Measurements from ENCODE around the gene SLC49A4. TPM values are rescaled to one million over a fixed set of nuclear protein-coding genes. Genes with fewer than 3 reads are reported as not detected.

SLC49A4 gene
- total and polyA plus RNA-seq, 2 of the 8 experiments (the other 6 are each of a cell fraction or from before 2014, with no cell fraction given), result 9.5 to 10.2 TPM

DNA sequence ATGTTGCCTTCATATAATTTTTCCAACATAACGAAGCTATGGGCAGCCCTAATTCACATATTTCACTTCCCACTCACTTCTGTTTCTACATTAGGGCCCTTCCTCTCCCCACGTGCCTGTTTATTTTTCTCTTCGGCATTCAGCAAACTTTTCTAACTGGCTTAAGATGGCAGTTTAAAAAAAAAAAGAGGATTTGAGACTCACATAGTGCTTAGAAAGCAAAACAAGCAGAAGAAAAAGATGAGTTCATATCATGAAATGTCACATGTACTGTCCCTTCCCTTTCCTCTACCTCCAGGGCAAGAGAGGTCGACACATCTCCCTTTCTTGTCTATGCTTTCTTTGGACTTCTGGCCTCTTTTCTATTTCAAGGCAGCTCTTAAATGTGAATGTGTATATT is 30.6 kb downstream of the SLC49A4 start:
- no peak overlapping the region for H3K14ac ChIP-seq (ENCODE audit: insufficient read length)
- no peak overlapping the region for H4K8ac ChIP-seq (ENCODE audit: extremely low read depth, insufficient read depth, low read length)
- no peak overlapping the region for H3K4me2 ChIP-seq (ENCODE audit: insufficient read depth in 1 of 2, low read depth in 2 of 2, low read length in 2 of 2)
- H3K79me2 ChIP-seq (ENCODE audit: control insufficient read depth in 1 of 2, insufficient read depth in 2 of 2, low read length in 2 of 2), result no peaks in the 10 kb centered on the region
- no peak overlapping the region for H2AK5ac ChIP-seq (ENCODE audit: low read depth, low read length)
- H3K23me2 ChIP-seq (ENCODE audit: low read depth, low read length), result no peaks in the 10 kb centered on the region
- no peak overlapping the region for H4K91ac ChIP-seq (replicated peaks; ENCODE audit: insufficient read length, low read length)
- no peak overlapping the region for H3K23ac ChIP-seq (ENCODE audit: insufficient read length)
- FAIRE-seq (no peak), DNase-seq (ENCODE audit: low read depth in 1 of 2, low spot score in 2 of 2) (no peak)
- H4K5ac ChIP-seq (ENCODE audit: insufficient read length, low read depth, low read length), result no peak overlapping the region
- H3K4ac ChIP-seq (replicated peaks; ENCODE audit: insufficient read length, low read depth, low read length), result no peak overlapping the region
- H3K9me3 ChIP-seq (ENCODE audit: insufficient read depth in 2 of 2, low read depth in 1 of 2, low read length in 1 of 2), result no peaks in the 10 kb centered on the region
- H3K56ac ChIP-seq (replicated peaks; ENCODE audit: insufficient read length, low read depth, low read length), result no peak overlapping the region
- no peak overlapping the region for H2BK5ac ChIP-seq (ENCODE audit: low read depth, low read length)
- no peaks in the 10 kb centered on the region for H3K4me1 ChIP-seq (replicated peaks in 1 of 4; ENCODE audit: control insufficient read depth in 3 of 4, insufficient read depth in 4 of 4, low read length in 3 of 4)
- WGBS, 2 experiments (ENCODE audit: extremely low coverage in 1 of 2, insufficient coverage in 1 of 2, insufficient read length in 1 of 2, insufficient replicate concordance in 2 of 2, low coverage in 1 of 2, low lambda C conversion rate in 2 of 2, missing lambda C conversion rate in 1 of 2), result 82% methylated on average over 4 of the region's 4 CpGs; no CpG with 5 or more reads in 1 of the 2 experiments
- no peak overlapping the region for H2BK12ac ChIP-seq (ENCODE audit: low read depth, low read length)
- no peak overlapping the region for H2AFZ ChIP-seq (ENCODE audit: low read length)
- ChIA-PET POLR2A (ENCODE audit: partially characterized antibody) (interaction anchor here (0.6 kb wide), 1 partner anchor 75 kb away, joined by 3 read pairs; no protein-coding TSS in a partner anchor), CTCF (ENCODE audit: partially characterized antibody) (interaction anchor here (2.0 kb wide), 1 partner anchor 33 kb away, joined by 5 read pairs; no protein-coding TSS in a partner anchor)
- no peak overlapping the region for H3K4me3 ChIP-seq (ENCODE audit: extremely low read depth in 1 of 4, insufficient read depth in 2 of 4, low read depth in 3 of 4, low read length in 4 of 4)
- no peaks in the 10 kb centered on the region for H4K20me1 ChIP-seq (replicated peaks in 1 of 2; ENCODE audit: control insufficient read depth in 1 of 2, insufficient read depth in 2 of 2, low read length in 2 of 2)
- no peak overlapping the region for H3K18ac ChIP-seq (ENCODE audit: extremely low read depth, low read length)
- no peak overlapping the region for H2BK15ac ChIP-seq (ENCODE audit: low read length)
- H3K27me3 ChIP-seq (replicated peaks in 1 of 4; ENCODE audit: control insufficient read depth in 3 of 4, extremely low read depth in 1 of 4, insufficient read depth in 3 of 4, low read length in 3 of 4), result no peaks in the 10 kb centered on the region
- H2BK20ac ChIP-seq (ENCODE audit: low read length), result no peak overlapping the region
- H2BK120ac ChIP-seq (replicated peaks; ENCODE audit: low read depth, low read length), result no peak overlapping the region
- no peak overlapping the region for H3K9ac ChIP-seq (replicated peaks in 1 of 4; ENCODE audit: extremely low read depth in 1 of 4, low read depth in 3 of 4, low read length in 3 of 4)
- no peaks in the 10 kb centered on the region for H3K36me3 ChIP-seq (ENCODE audit: control insufficient read depth in 2 of 4, insufficient read depth in 4 of 4, low read length in 3 of 4)
- H3K27ac ChIP-seq (ENCODE audit: low read depth, low read length), result no peak overlapping the region
- H3K79me1 ChIP-seq (ENCODE audit: low read depth, low read length), result no peaks in the 10 kb centered on the region
- TF ChIP-seq ASH2L (IDR thresholded peaks at IDR 0.05; ENCODE audit: low read length), result no peak
- TF ChIP-seq FOSL1 (IDR thresholded peaks at IDR 0.05; ENCODE audit: insufficient read depth, low read depth, low read length), result no peak
- no peak for TF ChIP-seq PHF8 (conservative IDR thresholded peaks at IDR 0.05; ENCODE audit: low read depth, low read length)
- no peak for TF ChIP-seq SIX5 (IDR thresholded peaks at IDR 0.05; ENCODE audit: low read depth, low read length)
- no peak for TF ChIP-seq BRCA1 (IDR thresholded peaks at IDR 0.05; ENCODE audit: low read depth, low read length)
- TF ChIP-seq TAF1 (IDR thresholded peaks at IDR 0.05; ENCODE audit: low read depth, low read length), result no peak
- no peak for TF ChIP-seq CBX8 (IDR thresholded peaks at IDR 0.05; ENCODE audit: borderline replicate concordance, low read depth, low read length)
- TF ChIP-seq, protein P1, sequence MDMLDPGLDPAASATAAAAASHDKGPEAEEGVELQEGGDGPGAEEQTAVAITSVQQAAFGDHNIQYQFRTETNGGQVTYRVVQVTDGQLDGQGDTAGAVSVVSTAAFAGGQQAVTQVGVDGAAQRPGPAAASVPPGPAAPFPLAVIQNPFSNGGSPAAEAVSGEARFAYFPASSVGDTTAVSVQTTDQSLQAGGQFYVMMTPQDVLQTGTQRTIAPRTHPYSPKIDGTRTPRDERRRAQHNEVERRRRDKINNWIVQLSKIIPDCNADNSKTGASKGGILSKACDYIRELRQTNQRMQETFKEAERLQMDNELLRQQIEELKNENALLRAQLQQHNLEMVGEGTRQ (IDR thresholded peaks at IDR 0.05; ENCODE audit: low read length), result no peak
- no peak for TF ChIP-seq CTBP2 (IDR thresholded peaks at IDR 0.05; ENCODE audit: borderline replicate concordance, insufficient read depth, insufficient read length, low read length)
- TF ChIP-seq, protein P2, sequence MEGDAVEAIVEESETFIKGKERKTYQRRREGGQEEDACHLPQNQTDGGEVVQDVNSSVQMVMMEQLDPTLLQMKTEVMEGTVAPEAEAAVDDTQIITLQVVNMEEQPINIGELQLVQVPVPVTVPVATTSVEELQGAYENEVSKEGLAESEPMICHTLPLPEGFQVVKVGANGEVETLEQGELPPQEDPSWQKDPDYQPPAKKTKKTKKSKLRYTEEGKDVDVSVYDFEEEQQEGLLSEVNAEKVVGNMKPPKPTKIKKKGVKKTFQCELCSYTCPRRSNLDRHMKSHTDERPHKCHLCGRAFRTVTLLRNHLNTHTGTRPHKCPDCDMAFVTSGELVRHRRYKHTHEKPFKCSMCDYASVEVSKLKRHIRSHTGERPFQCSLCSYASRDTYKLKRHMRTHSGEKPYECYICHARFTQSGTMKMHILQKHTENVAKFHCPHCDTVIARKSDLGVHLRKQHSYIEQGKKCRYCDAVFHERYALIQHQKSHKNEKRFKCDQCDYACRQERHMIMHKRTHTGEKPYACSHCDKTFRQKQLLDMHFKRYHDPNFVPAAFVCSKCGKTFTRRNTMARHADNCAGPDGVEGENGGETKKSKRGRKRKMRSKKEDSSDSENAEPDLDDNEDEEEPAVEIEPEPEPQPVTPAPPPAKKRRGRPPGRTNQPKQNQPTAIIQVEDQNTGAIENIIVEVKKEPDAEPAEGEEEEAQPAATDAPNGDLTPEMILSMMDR (IDR thresholded peaks at IDR 0.05; ENCODE audit: control extremely low read depth in 1 of 3, insufficient read depth in 1 of 3, low read depth in 1 of 3, low read length in 3 of 3), result no peak
- no peak for TF ChIP-seq SP4 (IDR thresholded peaks at IDR 0.05; ENCODE audit: low read length)

Measured in H1 (cell line).